OCI-LY7 (cell line): ENCODE measurements around the gene BTBD2. TPM values are rescaled to one million over a fixed set of nuclear protein-coding genes. Genes with fewer than 3 reads are reported as not detected.

Source experiments
- Bru-seq: library from RNA; stranded (reverse); fragments of 400-500 nt; gene quantifications from one replicate; lab custom pipeline; 2021; lab: Mats Ljungman, UMichigan
- BruChase-seq, 2 experiments: library from RNA; stranded (reverse); fragments of 400-500 nt; gene quantifications; one replicate each; lab custom pipeline; 2021; lab: Mats Ljungman, UMichigan
- BruUV-seq: library from RNA; stranded (reverse); fragments of 400-500 nt; replicated peaks from 2 replicates; lab custom pipeline; 2021; lab: Mats Ljungman, UMichigan
- CTCF ChIA-PET: fragments of 300-600 bp; sonication (Branson Sonifier 250); formaldehyde crosslinking; loops from one replicate; lab custom pipeline; 2022; ENCODE audit warnings: antibody characterized with exemption; ENCODE audit not compliant: unreplicated experiment; lab: Charles Lee
- POLR2A ChIA-PET: fragments of 300-600 bp; sonication (Branson Sonifier 250); formaldehyde crosslinking; loops from one replicate; lab custom pipeline; 2022; ENCODE audit warnings: antibody characterized with exemption; lab: Charles Lee
- DNase-seq: peaks from one replicate; pipeline ENCODE4 v3.0.0-alpha.2; 2015; ENCODE audit warnings: low spot score
- H2AFZ ChIP-seq: fragments of 200-600 bp; sonication (generic), shearing (Covaris generic); 2 replicates; pipeline ENCODE4 v1.6.1; 2014; ENCODE audit warnings: mild to moderate bottlenecking, antibody characterized with exemption, low read length, moderate library complexity
- H3K27ac ChIP-seq: fragments of 200-600 bp; sonication (generic); 2 replicates; pipeline ENCODE4 v1.5.1; 2014; ENCODE audit warnings: mixed run types, low read depth, mild to moderate bottlenecking, moderate library complexity, low read length, inconsistent platforms; ENCODE audit not compliant: poor library complexity, severe bottlenecking
- H3K36me3 ChIP-seq: fragments of 200-600 bp; sonication (generic); 2 replicates; pipeline ENCODE4 v1.6.1; 2014; ENCODE audit warnings: mild to moderate bottlenecking, antibody characterized with exemption, low read length, moderate library complexity, mixed read lengths; ENCODE audit not compliant: insufficient read depth
- H3K4me1 ChIP-seq: fragments of 200-600 bp; sonication (generic); 2 replicates; pipeline ENCODE4 v1.5.1; 2014; ENCODE audit warnings: mild to moderate bottlenecking, low read length; ENCODE audit not compliant: insufficient read depth, poor library complexity, severe bottlenecking
- H3K4me2 ChIP-seq: fragments of 200-600 bp; sonication (generic); 2 replicates; pipeline ENCODE4 v1.6.1; 2014; ENCODE audit warnings: mild to moderate bottlenecking, low read length
- H3K4me3 ChIP-seq: fragments of 200-600 bp; sonication (generic); 2 replicates; pipeline ENCODE4 v1.5.1; 2014; ENCODE audit warnings: mild to moderate bottlenecking, low read depth, low read length; ENCODE audit not compliant: poor library complexity, severe bottlenecking
- H3K79me2 ChIP-seq: fragments of 200-600 bp; sonication (generic); 2 replicates; pipeline ENCODE4 v1.6.1; 2016; ENCODE audit warnings: low read depth, mild to moderate bottlenecking, low read length, moderate library complexity, mixed read lengths; ENCODE audit not compliant: insufficient read depth
- H3K9me2 ChIP-seq: fragments of 200-600 bp; sonication (generic); 2 replicates; pipeline ENCODE4 v1.6.1; 2016; ENCODE audit warnings: mild to moderate bottlenecking, low read length, mixed read lengths; ENCODE audit not compliant: insufficient read depth
- H3K9me3 ChIP-seq: fragments of 200-600 bp; sonication (generic); 2 replicates; pipeline ENCODE4 v1.6.1; 2014; ENCODE audit warnings: mild to moderate bottlenecking, mixed run types, low read length, mixed read lengths
- H4K20me1 ChIP-seq: fragments of 200-600 bp; sonication (generic); 2 replicates; pipeline ENCODE4 v1.6.1; 2014; ENCODE audit warnings: mild to moderate bottlenecking, antibody characterized with exemption, low read length, moderate library complexity, mixed read lengths; ENCODE audit not compliant: insufficient read depth
- CTCF ChIP-seq: fragments of 200-600 bp; sonication (generic); conservative IDR thresholded peaks from 2 replicates; pipeline ENCODE4 v1.5.1; 2014; ENCODE audit warnings: mild to moderate bottlenecking, antibody characterized with exemption, low read length, moderate library complexity, mixed read lengths
- EZH2phosphoT487 ChIP-seq: fragments of 200-600 bp; sonication (generic); IDR thresholded peaks from 2 replicates; pipeline ENCODE4 v1.6.1; 2018; ENCODE audit warnings: low read depth, borderline replicate concordance, mild to moderate bottlenecking, mixed run types, antibody characterized with exemption, low read length, moderate library complexity, mixed read lengths
- intact Hi-C: fragments of 100-400 bp; cut with micrococcal nuclease; formaldehyde crosslinking; loops from one replicate; pipeline ENCODE4 v1.10.0; 2022; ENCODE audit not compliant: unreplicated experiment
- long read RNA-seq: library from polyadenylated mRNA; stranded (forward); transcript quantifications from one replicate; pipeline ENCODE4 v2.0.0, GENCODE V29; 2022
- total RNA-seq, 2 experiments: library from RNA; depleted of rRNA in 1 of 2; stranded (reverse); fragments of >200 nt in 1 of 2; shearing (Covaris generic) in 1 of 2; gene quantifications; 2 replicates each; pipeline ENCODE4 v1.2.3, GENCODE V29; 2014 to 2022

The BTBD2 gene
- total RNA-seq (2014; rRNA removed; shearing (Covaris generic)) = 41.9 and 53.9 TPM in 2 replicates
- total RNA-seq (2022) = 91.6 and 109 TPM in 2 replicates
- percentile 53 among the genes with signal in this experiment for Bru-seq, nascent RNA
- BruChase-seq, experiment 1, labeled RNA remaining after a 6-hour chase = percentile 65 among the genes with signal in this experiment
- percentile 58 among the genes with signal in this experiment for BruChase-seq, experiment 2, labeled RNA remaining after a 2-hour chase
- long read RNA-seq, transcript BTBD2-201 (9 exons, 2,649 nt) = major isoform, 119 of 157 reads
- long read RNA-seq, partial matches to known transcripts = 21 of 157 reads
- long read RNA-seq, other reads (novel, unspliced or antisense) = 14 of 157 reads

GRCh38 chr19:2015608-2015950 lies at the start of gene BTBD2:
BTBD2 (minus strand) TSS chr19:2015714; CDS start chr19:2015703, 11 bp downstream.
- intact Hi-C loops = loop anchor here (5.0 kb wide), 2 partner anchors 118 to 137 kb away; partner anchors contain the start of gene AP3D1
- Histone ChIP-seq H3K4me3 (peak within 1 kb of the TSS; percentile 72), H3K4me1 (peaks cover 20% of the 10 kb centered on the region), H3K36me3 (peaks cover 21% of the 10 kb centered on the region), H2AFZ (peak within 1 kb of the TSS; percentile 79; the same call in 1 of the 2 replicates), H4K20me1 (no peaks in the 10 kb centered on the region), H3K27ac (peak within 1 kb of the TSS; percentile 51), H3K9me3 (no peaks in the 10 kb centered on the region), H3K79me2 (peaks cover 19% of the 10 kb centered on the region; the same call in 1 of the 2 replicates), H3K9me2 (no peaks in the 10 kb centered on the region), H3K4me2 (peak within 1 kb of the TSS; percentile 87)
- ChIA-PET POLR2A (no interaction called here), CTCF (no interaction called here)
- TF ChIP-seq EZH2phosphoT487 (no peak), CTCF (no peak)
- no TSS peak for BruUV-seq
- peak; percentile 73 for DNase-seq

- Histone ChIP-seq H4K20me1 (no peaks in the 10 kb centered on the region), H2AFZ (no peak overlapping the region; the same call in 1 of the 2 replicates), H3K4me2 (no peak overlapping the region), H3K27ac (no peak overlapping the region), H3K9me3 (no peaks in the 10 kb centered on the region), H3K9me2 (no peaks in the 10 kb centered on the region), H3K79me2 (no peaks in the 10 kb centered on the region; the same call in 1 of the 2 replicates), H3K36me3 (peaks cover 16% of the 10 kb centered on the region), H3K4me1 (peaks cover 54% of the 10 kb centered on the region), H3K4me3 (no peak overlapping the region)
- no peak for DNase-seq
- POLR2A ChIA-PET = no interaction called here
- TF ChIP-seq EZH2phosphoT487 (no peak), CTCF (no peak)
- CTCF ChIA-PET = no interaction called here
- intact Hi-C loops = no loop called here
- no TSS peak for BruUV-seq
These were observed 49.4 kb upstream of the BTBD2 start for GRCh38 chr19:2064788-2065524.
